GM19452 (cell line): Measurements from ENCODE around the gene MAPKAP1.

Source experiments
- ATAC-seq: cut with Tn5 transposase; IDR thresholded peaks from one replicate; pipeline ENCODE4 v1.9.1; 2021; ENCODE audit not compliant: unreplicated experiment

Gene MAPKAP1

GRCh38 chr9:125492719-125493118 lies 214.3 kb downstream of the MAPKAP1 start:
- ATAC-seq, result no peak

GRCh38 chr9:125487842-125488241 lies 219.2 kb downstream of the MAPKAP1 start:
- ATAC-seq, result no peak

GRCh38 chr9:125486576-125486975 lies 220.4 kb downstream of the MAPKAP1 start:
- no peak for ATAC-seq

- ATAC-seq, result no peak
These were observed 220.9 kb downstream of the MAPKAP1 start for GRCh38 chr9:125486152-125486508.

- no peak for ATAC-seq
These were observed 221.4 kb downstream of the MAPKAP1 start for GRCh38 chr9:125485471-125486151.

- no peak for ATAC-seq
These were observed 222.4 kb downstream of the MAPKAP1 start for GRCh38 chr9:125484350-125485282.

GRCh38 chr9:125483697-125484096 lies 223.3 kb downstream of the MAPKAP1 start:
- no peak for ATAC-seq

- ATAC-seq, result no peak
These were observed 227.0 kb downstream of the MAPKAP1 start for GRCh38 chr9:125479846-125480615.

- ATAC-seq, result no peak
These were observed 229.9 kb downstream of the MAPKAP1 start for GRCh38 chr9:125477089-125477544.

- no peak for ATAC-seq
These were observed 230.4 kb downstream of the MAPKAP1 start for GRCh38 chr9:125476645-125477044.

- ATAC-seq, result no peak
These were observed 231.6 kb downstream of the MAPKAP1 start for GRCh38 chr9:125475385-125475784.

GRCh38 chr9:125472926-125473701 lies 233.9 kb downstream of the MAPKAP1 start:
- no peak for ATAC-seq

- ATAC-seq, result no peak
These were observed 234.5 kb downstream of the MAPKAP1 start for GRCh38 chr9:125472562-125472925.

GRCh38 chr9:125470767-125471580 lies 236.0 kb downstream of the MAPKAP1 start:
- no peak for ATAC-seq

- ATAC-seq, result no peak
These were observed 236.8 kb downstream of the MAPKAP1 start for GRCh38 chr9:125470189-125470588.

- no peak for ATAC-seq
These were observed 238.4 kb downstream of the MAPKAP1 start for GRCh38 chr9:125468646-125469045.

GRCh38 chr9:125467116-125467740 lies 239.8 kb downstream of the MAPKAP1 start:
- ATAC-seq, result no peak

- ATAC-seq, result no peak
These were observed 240.6 kb downstream of the MAPKAP1 start for GRCh38 chr9:125466411-125466810.

GRCh38 chr9:125464591-125465385 lies 242.2 kb downstream of the MAPKAP1 start:
- ATAC-seq, result no peak
